GM18517 (cell line): ENCODE results near the gene PKP4.

ENCODE experiments used
- ATAC-seq: cut with Tn5 transposase; IDR thresholded peaks from one replicate; pipeline ENCODE4 v1.9.1; 2021; ENCODE audit warnings: mild to moderate bottlenecking, moderate library complexity; ENCODE audit not compliant: unreplicated experiment

The PKP4 gene

DNA sequence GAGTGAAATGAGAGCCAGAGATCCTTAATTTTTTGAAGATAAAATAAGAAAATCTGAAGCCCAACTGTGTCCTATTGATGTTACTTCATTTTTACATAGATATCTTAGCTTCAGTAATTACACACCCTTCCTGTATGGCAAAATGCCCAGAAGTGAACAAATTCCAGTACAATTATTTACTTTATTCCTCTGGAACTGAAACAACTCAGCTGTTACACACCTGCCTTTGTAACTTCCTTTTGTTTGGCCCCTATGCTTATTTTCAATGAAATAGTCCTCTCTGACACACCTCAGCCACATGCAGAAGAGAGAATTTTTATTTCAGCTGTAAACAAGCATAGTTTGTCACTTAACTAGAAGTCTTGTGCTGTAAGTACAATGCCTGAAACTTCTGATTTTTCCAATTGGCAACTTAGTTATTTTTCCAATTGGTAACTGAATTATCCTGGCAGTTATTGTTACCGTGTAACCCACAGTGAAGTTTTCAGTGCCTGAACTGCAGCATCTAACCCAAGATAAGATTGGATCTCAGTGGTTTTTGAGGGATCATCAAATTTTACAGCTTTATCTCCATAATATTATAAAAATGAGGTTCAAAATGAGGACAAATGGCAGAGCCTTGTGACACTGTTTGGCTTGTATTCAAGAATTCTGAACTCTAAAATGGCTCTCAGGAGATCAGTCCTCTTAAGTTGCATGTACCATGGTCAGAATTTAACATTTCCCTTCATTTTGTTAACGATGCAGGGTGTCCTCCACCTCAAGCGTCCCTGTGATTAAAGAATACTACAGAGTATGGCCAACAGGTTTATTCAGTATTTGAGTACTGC, 82.6 kb downstream of the PKP4 start:
- ATAC-seq: no peak

DNA sequence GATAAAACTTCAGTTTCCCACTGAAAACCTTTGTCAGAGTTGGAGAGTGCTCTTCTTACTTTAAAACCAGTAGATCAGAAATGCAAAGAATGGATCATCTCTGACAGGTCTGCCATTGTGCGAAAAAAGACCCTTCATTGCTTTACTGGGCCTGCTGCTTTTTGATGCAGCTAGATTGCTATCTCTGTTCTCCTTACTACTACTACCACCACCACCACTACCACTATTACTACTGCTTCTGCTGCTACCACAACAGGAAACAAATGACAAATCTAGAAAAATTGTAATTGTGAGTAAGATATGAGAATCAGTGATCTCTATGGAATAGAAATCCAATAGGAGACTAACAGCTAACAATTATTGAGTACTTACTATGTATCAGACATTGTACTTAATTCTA, 85.8 kb downstream of the PKP4 start:
- no peak for ATAC-seq

DNA sequence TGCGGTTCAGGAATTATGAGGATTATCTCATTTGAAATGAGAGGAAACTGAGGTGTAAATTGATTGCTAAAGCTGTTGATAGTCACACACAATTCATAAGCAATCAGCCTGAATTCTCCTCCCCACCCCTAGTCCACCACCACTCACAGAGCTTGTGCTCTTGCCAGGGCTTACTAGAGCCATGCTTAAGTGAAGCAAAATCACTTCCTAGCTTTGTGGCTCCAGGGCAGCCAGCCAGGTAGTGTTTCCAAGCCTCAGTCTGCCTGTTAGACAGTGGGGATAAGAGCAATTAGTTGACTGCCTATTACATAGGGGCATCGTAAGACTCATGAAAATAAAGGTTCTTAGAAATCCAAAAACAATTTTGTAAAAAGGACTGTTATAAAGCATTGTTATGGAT, 87.2 kb downstream of the PKP4 start:
- ATAC-seq: no peak

- ATAC-seq: no peak
These were observed 88.2 kb downstream of the PKP4 start for GRCh38 chr2:158544998-158545397.

GRCh38 chr2:158546412-158547144, 89.8 kb downstream of the PKP4 start:
- ATAC-seq: peak; percentile 77

GRCh38 chr2:158553257-158553656, 96.5 kb downstream of the PKP4 start:
- no peak for ATAC-seq

GRCh38 chr2:158554996-158555395, 98.2 kb downstream of the PKP4 start:
- no peak for ATAC-seq

DNA sequence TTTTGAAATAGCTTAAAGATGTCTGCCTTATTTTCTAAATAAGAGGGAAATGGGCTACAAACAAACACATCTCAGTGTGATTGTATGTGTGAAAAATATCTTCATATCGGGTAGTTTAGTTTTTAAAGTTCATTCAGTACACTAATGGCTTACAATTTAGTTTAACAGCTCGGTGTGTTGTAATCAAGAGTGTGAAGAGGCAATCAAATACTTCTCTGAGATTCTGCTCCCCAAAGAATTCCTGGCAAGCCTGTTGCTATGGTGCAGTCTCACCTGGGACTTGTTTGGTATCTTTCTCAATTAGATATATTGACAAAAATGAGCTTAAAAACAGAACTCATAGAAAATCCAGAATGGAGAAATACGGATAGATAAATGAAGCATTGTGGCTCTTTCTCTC, 99.4 kb downstream of the PKP4 start:
- ATAC-seq: no peak

DNA sequence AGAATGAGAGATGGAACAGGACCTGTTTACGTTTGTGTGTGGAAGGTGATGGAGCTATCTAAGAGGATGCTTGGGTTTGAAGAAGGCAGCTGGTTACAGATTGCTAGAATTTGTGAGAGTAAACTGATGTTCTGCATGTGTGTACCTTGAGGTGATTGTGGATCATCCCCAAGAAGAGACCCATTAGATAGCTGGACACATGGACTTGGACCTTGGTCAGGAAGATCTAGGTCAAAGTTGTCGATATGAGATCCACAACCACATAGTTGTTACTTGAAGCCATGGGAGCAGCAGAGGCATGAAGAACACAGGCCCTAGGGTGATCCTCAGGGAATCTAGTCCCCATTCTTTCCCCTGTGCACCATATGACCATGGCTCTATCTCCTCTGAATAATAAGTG, 101.0 kb downstream of the PKP4 start:
- no peak for ATAC-seq

DNA sequence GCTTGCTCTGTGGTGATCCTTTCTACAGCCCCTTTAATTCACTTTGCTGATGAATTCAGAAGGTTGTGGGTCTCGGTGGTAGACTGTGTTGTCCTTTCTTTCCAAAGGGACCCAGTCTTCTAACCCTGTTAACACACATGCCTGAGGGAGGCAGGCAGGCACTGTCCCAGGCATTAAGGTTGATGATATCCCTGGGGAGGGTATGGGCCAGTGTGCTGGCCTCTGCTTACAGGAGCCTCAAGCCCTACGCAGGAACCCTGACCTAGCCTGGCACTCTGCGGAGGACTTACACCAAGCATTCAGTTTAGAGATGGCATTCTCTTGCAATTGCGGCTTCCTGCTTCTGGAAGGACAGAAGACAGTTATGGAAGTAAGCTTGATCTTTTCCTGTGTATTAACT, 102.5 kb downstream of the PKP4 start:
- no peak for ATAC-seq

DNA sequence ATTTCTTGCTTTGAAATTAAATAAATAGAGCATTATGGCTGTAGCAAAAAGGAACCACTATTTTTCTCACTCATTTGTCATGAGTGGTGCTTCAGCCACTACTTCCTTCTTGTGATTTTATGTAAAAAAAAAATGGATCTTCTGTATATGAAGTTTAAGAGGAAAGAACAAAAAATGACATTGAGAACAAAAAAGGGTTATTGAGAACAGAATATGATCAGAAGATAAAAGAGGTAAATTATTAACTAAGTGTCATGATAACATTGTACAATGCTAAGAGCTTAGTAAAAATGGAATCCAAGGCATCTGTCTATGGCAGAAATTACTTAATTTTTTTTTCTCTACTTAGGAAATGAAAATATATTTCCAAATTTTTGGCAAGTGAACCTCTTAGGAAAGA, 103.5 kb downstream of the PKP4 start:
- no peak for ATAC-seq

DNA sequence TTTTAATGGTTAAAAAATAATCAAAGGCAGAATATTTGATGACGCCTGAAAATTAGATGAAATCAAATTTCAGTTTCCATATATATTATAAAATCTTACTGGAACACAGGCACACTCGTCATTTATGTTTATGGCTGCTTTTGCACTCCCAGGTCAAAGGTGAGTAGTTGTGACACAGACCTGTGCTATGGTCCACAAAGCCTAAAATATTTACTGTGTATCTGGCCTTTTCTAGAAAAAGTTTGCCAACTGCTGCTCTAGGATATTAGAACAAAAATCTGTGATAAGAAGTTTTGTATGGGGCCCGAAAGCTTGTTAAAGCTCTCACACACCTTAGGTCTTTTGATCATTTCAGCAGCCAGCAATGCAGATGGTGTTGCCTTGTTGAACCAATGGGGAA, 104.3 kb downstream of the PKP4 start:
- ATAC-seq: no peak

DNA sequence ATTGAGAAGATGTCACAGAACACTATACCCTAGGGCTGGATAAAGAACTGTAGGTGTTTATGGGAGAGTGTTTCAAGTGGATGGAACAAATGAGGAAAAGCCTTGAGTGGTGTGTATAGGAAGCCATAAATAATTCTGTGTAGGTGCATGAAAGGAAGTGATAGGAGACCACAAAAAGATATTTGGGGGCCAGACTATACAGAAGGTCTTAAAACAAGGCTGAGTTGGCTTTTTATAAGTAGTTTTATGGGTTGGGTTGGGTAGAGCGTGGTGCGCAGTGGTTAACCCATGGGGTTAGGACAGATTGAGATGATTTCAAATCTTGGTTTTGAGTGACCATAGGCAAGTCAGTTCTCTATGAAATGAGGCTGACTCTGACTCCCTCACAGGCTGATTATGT, 110.5 kb downstream of the PKP4 start:
- ATAC-seq: no peak

GRCh38 chr2:158569284-158569683, 112.5 kb downstream of the PKP4 start:
- ATAC-seq: no peak

DNA sequence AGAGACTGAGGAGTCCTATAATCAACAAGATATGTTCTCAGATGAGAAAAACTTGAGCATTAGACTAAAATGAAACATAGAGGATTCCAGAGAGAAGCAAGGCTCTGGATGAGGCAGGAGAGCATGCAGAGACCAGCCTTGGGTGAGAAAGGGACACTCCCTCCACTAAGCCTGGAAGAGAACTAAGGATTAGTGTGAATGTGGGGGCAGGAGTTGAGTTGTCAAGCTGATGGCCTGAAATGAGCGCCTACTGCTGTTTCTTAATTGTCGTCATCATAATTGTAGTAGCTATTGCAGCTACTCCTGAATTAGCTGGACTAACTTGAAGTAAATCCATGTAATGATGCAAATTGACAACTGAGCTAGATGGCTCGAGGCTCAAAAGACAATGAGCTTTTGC, 114.1 kb downstream of the PKP4 start:
- no peak for ATAC-seq

DNA sequence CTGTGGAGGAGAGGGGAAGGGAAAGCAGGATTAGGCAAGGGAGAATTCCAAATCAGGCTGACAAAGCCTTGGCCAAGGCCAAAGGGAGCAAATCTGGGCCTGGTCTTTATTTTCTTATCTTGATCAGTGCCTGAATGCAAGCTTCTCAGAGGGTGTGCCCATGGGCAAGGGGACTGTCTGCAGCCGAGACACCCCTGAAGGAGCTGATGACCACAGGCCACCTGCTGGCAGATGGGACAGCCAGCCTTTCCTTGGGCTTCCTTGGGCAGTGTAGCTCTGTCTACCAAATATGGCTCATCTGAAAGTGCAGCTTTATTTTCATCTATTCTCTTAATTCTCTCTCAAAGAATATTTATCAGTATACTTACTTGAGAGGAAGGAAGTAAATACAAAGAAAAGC, 117.0 kb downstream of the PKP4 start:
- ATAC-seq: no peak

DNA sequence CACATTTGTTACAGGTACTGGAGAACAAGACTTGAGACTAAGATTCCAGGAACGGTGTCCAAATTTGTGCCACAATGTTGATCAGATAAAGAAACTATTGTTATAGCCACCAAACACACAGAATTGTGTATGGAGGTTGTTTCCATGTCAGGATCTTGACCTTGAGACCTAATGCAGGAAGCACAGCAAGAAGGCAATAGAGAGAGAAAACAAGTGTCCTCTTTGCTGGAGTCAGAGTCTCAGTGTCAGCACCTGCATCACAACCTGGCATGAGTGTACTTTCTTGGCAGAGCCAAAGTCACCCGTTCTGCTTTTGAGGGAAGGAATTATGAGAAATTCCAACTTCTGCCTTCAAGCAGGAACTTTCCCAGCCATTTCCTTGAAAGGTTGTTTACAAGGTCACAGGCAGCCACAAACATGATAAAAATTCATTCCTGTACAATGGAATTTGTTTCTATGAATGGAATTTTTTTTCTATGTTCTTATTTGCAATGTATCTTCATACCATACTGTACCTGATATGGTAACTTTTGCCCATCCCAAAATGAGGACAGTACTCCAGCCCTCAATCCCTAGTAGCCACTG, 118.4 kb downstream of the PKP4 start:
- ATAC-seq: no peak

DNA sequence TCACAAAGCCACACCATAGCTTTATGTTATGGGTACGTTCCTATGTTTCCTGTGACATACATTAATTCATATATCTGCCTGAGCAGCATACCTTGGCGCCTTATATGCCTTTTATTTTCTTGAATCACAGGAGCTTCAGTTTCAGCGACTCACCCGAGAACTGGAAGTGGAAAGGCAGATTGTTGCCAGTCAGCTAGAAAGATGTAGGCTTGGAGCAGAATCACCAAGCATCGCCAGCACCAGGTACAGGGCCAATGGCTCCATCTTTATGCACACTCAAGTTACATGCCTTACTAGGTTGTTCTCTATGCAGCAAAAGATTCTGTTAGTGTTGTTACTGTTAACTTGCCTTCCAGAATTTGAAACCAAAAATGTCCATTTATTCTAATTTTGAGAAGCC, 120.4 kb downstream of the PKP4 start:
- ATAC-seq: no peak

DNA sequence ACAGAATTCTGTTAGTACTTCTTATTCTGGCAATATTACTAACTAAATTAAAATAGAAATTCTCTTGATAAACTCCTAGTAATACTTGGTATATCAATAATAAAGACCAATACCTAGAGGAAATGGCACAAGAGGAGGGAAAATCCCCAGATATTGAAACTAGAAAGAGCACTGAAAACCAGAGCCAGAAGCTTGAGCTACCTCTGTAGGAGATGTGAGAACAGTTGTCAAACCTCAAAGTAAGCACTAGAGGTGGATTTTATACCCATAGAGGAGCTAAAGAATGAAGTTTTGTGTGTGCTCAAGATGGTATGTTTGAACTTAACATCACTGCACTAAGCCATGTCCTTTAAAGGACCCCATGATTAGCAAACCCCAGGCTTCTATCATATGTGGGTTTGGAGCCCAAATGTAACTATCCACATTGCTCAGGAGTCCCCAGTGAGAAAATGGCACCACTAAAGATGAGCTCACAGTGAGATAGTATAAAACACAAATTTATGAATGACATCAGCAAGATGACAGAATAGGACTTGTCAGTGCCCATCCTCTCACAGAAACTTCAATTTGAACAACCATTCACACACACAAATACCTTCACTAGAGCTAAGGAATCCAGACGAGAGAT, 122.1 kb downstream of the PKP4 start:
- peak; percentile 88 for ATAC-seq

- no peak for ATAC-seq
These were observed 123.2 kb downstream of the PKP4 start for GRCh38 chr2:158579928-158580327.

- ATAC-seq: no peak
These were observed 124.0 kb downstream of the PKP4 start for GRCh38 chr2:158580760-158581159.

- ATAC-seq: no peak
These were observed 125.9 kb downstream of the PKP4 start for GRCh38 chr2:158582670-158583069.
